Tibial nerve (tissue), 4 donors: ENCODE measurements around the gene APC2. TPM values are rescaled to one million over a fixed set of nuclear protein-coding genes. Genes with fewer than 3 reads are reported as not detected.

Source experiments
- DNase-seq, 2 donors: peaks; one replicate each; pipeline ENCODE4 v3.0.0-alpha.2; 2019; ENCODE audit warnings: low spot score in 2 of 2
- H3K27ac ChIP-seq, 4 donors: fragments of 200-600 bp; sonication (generic) in 3 of 4; one replicate each; pipeline ENCODE4 v1.5.1; 2017 to 2019; ENCODE audit warnings: mild to moderate bottlenecking in 1 of 4
- H3K27me3 ChIP-seq, 2 donors: fragments of 200-600 bp; sonication (generic) in 1 of 2; one replicate each; pipeline versions ENCODE4 v1.5.1 to v1.6.0; 2017 to 2019
- H3K36me3 ChIP-seq, 3 donors: fragments of 200-600 bp; sonication (generic); one replicate each; pipeline ENCODE4 v1.5.1; 2018 to 2019
- H3K4me1 ChIP-seq, 4 donors: fragments of 200-600 bp; sonication (generic) in 3 of 4; one replicate each; pipeline ENCODE4 v1.5.1; 2017 to 2019
- H3K4me3 ChIP-seq, 4 donors: fragments of 200-600 bp; sonication (generic) in 3 of 4; one replicate each; pipeline ENCODE4 v1.5.1; 2017 to 2019; ENCODE audit warnings: mild to moderate bottlenecking in 1 of 4, moderate library complexity in 1 of 4
- H3K9me3 ChIP-seq, 4 donors: fragments of 200-600 bp; sonication (generic) in 3 of 4; one replicate each; pipeline ENCODE4 v1.5.1; 2017 to 2019
- EP300 ChIP-seq, 2 donors: sonication (generic); formaldehyde crosslinking; IDR thresholded peaks; one replicate each; pipeline ENCODE4 v1.6.1; 2017; ENCODE audit warnings: antibody characterized with exemption in 2 of 2, mild to moderate bottlenecking in 1 of 2
- POLR2A ChIP-seq, 2 donors: fragments of 450-650 bp; IDR thresholded peaks; one replicate each; pipeline ENCODE4 v1.6.1; 2017; ENCODE audit warnings: antibody characterized with exemption in 2 of 2, mild to moderate bottlenecking in 2 of 2, moderate library complexity in 2 of 2
- WGBS, 2 donors: methylation state at CpG; one replicate each; pipeline ENCODE4 v1.1.5; 2018; 5-methylcytosine and 5-hydroxymethylcytosine counted together
- total RNA-seq, 4 donors: library from RNA; depleted of rRNA; stranded (reverse); fragments of >200 nt; gene quantifications; one replicate each; pipeline ENCODE4 v1.1.0, GENCODE V29; 2016
- TF ChIP-seq, protein P1 (sequence below), 5 experiments: fragments of 200-600 bp in 3 of 5; fragments of 450-650 bp in 2 of 5; sonication (generic) in 3 of 5; IDR thresholded peaks; one replicate each; pipeline ENCODE4 v1.5.1; 2016 to 2019; ENCODE audit warnings: antibody characterized with exemption in 5 of 5, mild to moderate bottlenecking in 3 of 5, moderate library complexity in 2 of 5

APC2 gene
- total RNA-seq, 4 donors from 2014 or later, result 1.7 to 10.2 (median 4.2) TPM

DNA sequence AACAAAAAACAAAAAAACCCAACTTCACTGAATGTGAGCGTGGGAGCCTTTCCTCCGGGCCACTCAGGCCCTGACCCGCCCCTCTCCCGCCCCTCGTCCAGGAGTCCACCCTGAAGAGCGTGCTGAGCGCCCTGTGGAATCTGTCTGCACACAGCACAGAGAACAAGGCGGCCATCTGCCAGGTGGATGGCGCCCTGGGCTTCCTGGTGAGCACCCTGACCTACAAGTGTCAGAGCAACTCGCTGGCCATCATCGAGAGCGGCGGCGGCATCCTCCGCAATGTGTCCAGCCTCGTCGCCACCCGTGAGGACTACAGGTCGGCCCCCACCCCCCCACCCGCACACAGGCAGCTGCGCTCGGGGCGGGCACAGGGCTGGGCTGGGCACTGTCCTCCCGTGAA lies 11.9 kb downstream of the APC2 start:
- DNase-seq, result no peak
- Histone ChIP-seq H3K9me3 (no peaks in the 10 kb centered on the region), H3K27me3 (peaks cover 0 to 24% of the 10 kb centered on the region in 2 donors), H3K4me3 (no peak overlapping the region), H3K27ac (no peak overlapping the region), H3K4me1 (peaks cover 0 to 20% (median 4%) of the 10 kb centered on the region in 4 donors), H3K36me3 (peaks cover 0 to 45% (median 0%) of the 10 kb centered on the region in 3 donors)
- TF ChIP-seq EP300 (IDR thresholded peaks at IDR 0.05) (no peak), POLR2A (IDR thresholded peaks at IDR 0.05) (no peak)
- TF ChIP-seq, protein P1, sequence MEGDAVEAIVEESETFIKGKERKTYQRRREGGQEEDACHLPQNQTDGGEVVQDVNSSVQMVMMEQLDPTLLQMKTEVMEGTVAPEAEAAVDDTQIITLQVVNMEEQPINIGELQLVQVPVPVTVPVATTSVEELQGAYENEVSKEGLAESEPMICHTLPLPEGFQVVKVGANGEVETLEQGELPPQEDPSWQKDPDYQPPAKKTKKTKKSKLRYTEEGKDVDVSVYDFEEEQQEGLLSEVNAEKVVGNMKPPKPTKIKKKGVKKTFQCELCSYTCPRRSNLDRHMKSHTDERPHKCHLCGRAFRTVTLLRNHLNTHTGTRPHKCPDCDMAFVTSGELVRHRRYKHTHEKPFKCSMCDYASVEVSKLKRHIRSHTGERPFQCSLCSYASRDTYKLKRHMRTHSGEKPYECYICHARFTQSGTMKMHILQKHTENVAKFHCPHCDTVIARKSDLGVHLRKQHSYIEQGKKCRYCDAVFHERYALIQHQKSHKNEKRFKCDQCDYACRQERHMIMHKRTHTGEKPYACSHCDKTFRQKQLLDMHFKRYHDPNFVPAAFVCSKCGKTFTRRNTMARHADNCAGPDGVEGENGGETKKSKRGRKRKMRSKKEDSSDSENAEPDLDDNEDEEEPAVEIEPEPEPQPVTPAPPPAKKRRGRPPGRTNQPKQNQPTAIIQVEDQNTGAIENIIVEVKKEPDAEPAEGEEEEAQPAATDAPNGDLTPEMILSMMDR (IDR thresholded peaks at IDR 0.05), result no peak
- WGBS, 2 donors, result 88 to 92% methylated on average over 11 to 24 of the region's 24 CpGs

DNA sequence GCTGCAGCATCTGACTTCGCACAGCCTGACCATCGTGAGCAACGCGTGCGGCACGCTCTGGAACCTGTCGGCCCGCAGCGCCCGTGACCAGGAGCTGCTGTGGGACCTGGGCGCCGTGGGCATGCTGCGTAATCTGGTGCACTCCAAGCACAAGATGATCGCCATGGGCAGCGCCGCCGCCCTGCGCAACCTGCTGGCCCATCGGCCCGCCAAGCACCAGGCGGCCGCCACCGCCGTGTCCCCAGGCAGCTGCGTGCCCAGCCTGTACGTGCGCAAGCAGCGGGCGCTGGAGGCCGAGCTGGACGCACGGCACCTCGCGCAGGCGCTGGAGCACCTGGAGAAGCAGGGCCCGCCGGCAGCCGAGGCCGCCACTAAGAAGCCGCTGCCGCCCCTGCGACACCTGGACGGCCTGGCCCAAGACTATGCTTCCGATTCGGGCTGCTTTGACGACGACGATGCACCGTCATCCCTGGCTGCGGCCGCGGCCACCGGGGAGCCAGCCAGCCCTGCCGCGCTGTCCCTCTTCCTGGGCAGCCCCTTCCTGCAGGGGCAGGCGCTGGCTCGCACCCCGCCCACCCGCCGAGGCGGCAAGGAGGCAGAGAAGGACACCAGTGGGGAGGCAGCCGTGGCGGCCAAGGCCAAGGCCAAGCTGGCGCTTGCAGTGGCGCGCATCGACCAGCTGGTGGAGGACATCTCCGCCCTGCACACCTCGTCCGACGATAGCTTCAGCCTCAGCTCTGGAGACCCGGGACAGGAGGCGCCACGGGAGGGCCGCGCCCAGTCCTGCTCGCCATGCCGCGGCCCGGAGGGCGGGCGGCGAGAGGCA lies 15.5 kb downstream of the APC2 start:
- Histone ChIP-seq H3K4me3 (no peak overlapping the region), H3K27me3 (peaks cover 0 to 40% of the 10 kb centered on the region in 2 donors), H3K36me3 (peaks cover 0 to 37% (median 0%) of the 10 kb centered on the region in 3 donors), H3K27ac (no peak overlapping the region), H3K9me3 (no peaks in the 10 kb centered on the region), H3K4me1 (peaks cover 0 to 48% (median 31%) of the 10 kb centered on the region in 4 donors)
- 76 to 88% methylated on average over 41 to 49 of the region's 83 CpGs for WGBS, 2 donors
- TF ChIP-seq EP300 (IDR thresholded peaks at IDR 0.05), result no peak
- TF ChIP-seq POLR2A (IDR thresholded peaks at IDR 0.05), result no peak
- TF ChIP-seq, protein P1 (IDR thresholded peaks at IDR 0.05), result peak in 3 of 5 experiments; percentile 9 to 45 (median 15)
- no peak for DNase-seq

DNA sequence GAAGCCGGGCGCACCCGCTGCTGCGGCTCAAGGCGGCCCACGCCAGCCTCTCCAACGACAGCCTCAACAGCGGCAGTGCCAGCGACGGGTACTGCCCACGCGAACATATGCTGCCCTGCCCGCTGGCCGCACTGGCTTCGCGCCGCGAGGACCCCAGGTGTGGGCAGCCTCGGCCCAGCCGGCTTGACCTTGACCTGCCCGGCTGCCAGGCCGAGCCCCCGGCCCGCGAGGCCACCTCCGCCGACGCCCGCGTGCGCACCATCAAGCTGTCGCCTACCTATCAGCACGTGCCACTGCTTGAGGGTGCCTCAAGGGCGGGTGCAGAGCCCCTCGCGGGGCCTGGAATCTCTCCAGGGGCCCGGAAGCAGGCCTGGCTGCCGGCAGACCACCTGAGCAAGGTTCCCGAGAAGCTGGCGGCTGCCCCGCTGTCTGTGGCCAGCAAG lies 16.1 kb downstream of the APC2 start:
- H3K4me1 ChIP-seq, result peaks cover 0 to 55% (median 37%) of the 10 kb centered on the region in 4 donors
- TF ChIP-seq, protein P1 (IDR thresholded peaks at IDR 0.05), result no peak
- TF ChIP-seq POLR2A (IDR thresholded peaks at IDR 0.05) (no peak), EP300 (IDR thresholded peaks at IDR 0.05) (no peak)
- 78% methylated on average over 12 of the region's 41 CpGs; no CpG with 5 or more reads in 1 of the 2 donors for WGBS, 2 donors
- no peaks in the 10 kb centered on the region for H3K9me3 ChIP-seq
- peaks cover under 1 to 47% of the 10 kb centered on the region in 2 donors for H3K27me3 ChIP-seq
- H3K36me3 ChIP-seq, result peaks cover 0 to 31% (median 0%) of the 10 kb centered on the region in 3 donors
- no peak overlapping the region for H3K27ac ChIP-seq
- no peak for DNase-seq
- H3K4me3 ChIP-seq, result no peak overlapping the region

DNA sequence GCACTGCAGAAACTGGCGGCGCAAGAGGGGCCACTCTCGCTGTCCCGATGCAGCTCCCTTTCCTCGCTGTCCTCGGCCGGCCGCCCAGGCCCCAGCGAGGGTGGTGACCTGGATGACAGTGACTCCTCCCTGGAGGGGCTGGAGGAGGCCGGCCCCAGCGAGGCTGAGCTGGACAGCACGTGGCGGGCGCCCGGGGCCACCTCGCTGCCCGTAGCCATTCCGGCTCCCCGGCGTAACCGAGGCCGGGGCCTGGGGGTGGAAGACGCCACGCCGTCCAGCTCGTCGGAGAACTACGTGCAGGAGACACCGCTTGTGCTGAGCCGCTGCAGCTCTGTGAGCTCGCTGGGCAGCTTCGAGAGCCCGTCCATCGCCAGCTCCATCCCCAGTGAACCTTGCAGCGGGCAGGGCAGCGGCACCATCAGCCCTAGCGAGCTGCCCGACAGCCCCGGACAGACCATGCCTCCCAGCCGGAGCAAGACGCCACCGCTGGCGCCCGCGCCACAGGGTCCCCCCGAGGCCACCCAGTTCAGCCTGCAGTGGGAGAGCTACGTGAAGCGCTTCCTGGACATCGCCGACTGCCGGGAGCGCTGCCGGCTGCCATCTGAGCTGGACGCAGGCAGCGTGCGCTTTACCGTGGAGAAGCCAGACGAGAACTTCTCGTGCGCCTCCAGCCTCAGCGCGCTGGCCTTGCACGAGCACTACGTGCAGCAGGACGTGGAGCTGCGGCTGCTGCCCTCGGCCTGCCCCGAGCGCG lies 16.7 kb downstream of the APC2 start:
- no peak for TF ChIP-seq EP300 (IDR thresholded peaks at IDR 0.05)
- TF ChIP-seq, protein P1 (IDR thresholded peaks at IDR 0.05), result no peak
- TF ChIP-seq POLR2A (IDR thresholded peaks at IDR 0.05), result no peak
- H3K4me3 ChIP-seq, result no peak overlapping the region
- no peaks in the 10 kb centered on the region for H3K9me3 ChIP-seq
- H3K36me3 ChIP-seq, result peaks cover 0 to 25% (median 0%) of the 10 kb centered on the region in 3 donors
- peaks cover 2 to 53% of the 10 kb centered on the region in 2 donors for H3K27me3 ChIP-seq
- 50 to 72% methylated on average over 8 to 9 of the region's 70 CpGs for WGBS, 2 donors
- H3K4me1 ChIP-seq, result peaks cover 0 to 61% (median 43%) of the 10 kb centered on the region in 4 donors
- DNase-seq, result no peak
- H3K27ac ChIP-seq, result no peak overlapping the region
